ENCODE measurements around the gene ALDH18A1. TPM values are rescaled to one million over a fixed set of nuclear protein-coding genes. Genes with fewer than 3 reads are reported as not detected.

The ALDH18A1 gene
- total RNA-seq, 1 experiment from 2014 or later = 70.3 TPM

DNA sequence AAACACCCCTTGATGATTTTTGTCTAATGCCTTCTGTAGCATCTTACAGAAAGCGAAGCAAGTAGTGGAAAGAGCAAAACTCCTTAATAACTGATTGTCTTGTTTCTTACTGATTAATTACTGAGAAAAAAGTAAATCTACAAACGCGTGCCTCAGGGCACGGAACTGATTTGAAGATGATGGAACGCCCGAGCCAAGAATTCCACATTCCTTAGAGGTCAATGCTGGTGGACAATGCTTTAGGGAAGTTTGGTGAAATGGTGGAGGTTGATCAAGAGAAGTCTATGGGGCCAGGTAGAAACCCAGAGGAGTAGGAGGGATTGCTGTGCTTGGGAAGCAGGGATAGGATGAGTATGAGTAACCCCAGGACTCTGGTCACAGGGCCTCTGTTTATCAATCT, 90.4 kb downstream of the ALDH18A1 start:
- no peak overlapping the region for H3K27ac ChIP-seq (ENCODE audit: low read length)
- H3F3A ChIP-seq (ENCODE audit: low read length, unreplicated experiment) = no peaks in the 10 kb centered on the region
- no peaks in the 10 kb centered on the region for H3K9me3 ChIP-seq (ENCODE audit: low read length)
- no peaks in the 10 kb centered on the region for H3K4me1 ChIP-seq (ENCODE audit: insufficient read depth, low read length)
- intact Hi-C loops (cut with micrococcal nuclease) = no loop called here
- POLR2A ChIA-PET (ENCODE audit: unreplicated experiment) = no interaction called here
- no peak overlapping the region for H3K9ac ChIP-seq (ENCODE audit: low read length)
- H4K20me1 ChIP-seq (ENCODE audit: low read length) = no peaks in the 10 kb centered on the region
- CTCF ChIA-PET = no interaction called here
- H3K4me3 ChIP-seq (ENCODE audit: low read length) = no peak overlapping the region
- TF ChIP-seq EZH2phosphoT487 (IDR thresholded peaks at IDR 0.05; ENCODE audit: borderline replicate concordance, low read length) (no peak), EZH2 (IDR thresholded peaks at IDR 0.05; ENCODE audit: low read length, unreplicated experiment) (no peak)
- TF ChIP-seq, protein P1, sequence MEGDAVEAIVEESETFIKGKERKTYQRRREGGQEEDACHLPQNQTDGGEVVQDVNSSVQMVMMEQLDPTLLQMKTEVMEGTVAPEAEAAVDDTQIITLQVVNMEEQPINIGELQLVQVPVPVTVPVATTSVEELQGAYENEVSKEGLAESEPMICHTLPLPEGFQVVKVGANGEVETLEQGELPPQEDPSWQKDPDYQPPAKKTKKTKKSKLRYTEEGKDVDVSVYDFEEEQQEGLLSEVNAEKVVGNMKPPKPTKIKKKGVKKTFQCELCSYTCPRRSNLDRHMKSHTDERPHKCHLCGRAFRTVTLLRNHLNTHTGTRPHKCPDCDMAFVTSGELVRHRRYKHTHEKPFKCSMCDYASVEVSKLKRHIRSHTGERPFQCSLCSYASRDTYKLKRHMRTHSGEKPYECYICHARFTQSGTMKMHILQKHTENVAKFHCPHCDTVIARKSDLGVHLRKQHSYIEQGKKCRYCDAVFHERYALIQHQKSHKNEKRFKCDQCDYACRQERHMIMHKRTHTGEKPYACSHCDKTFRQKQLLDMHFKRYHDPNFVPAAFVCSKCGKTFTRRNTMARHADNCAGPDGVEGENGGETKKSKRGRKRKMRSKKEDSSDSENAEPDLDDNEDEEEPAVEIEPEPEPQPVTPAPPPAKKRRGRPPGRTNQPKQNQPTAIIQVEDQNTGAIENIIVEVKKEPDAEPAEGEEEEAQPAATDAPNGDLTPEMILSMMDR (conservative IDR thresholded peaks at IDR 0.05; ENCODE audit: low read depth, low read length) = no peak
- no peaks in the 10 kb centered on the region for H3K79me2 ChIP-seq (ENCODE audit: low read length)
- no peak overlapping the region for H3K4me2 ChIP-seq (ENCODE audit: low read length)
- BruUV-seq (replicated peaks) = no TSS peak
- no peaks in the 10 kb centered on the region for H3K27me3 ChIP-seq (ENCODE audit: low read length)
- no peaks in the 10 kb centered on the region for H3K36me3 ChIP-seq (ENCODE audit: low read depth, low read length)
- no peaks in the 10 kb centered on the region for H3K9me2 ChIP-seq (replicated peaks; ENCODE audit: low read length)
- ATAC-seq (no peak), DNase-seq (no peak)
- H2AFZ ChIP-seq (ENCODE audit: low read length) = no peak overlapping the region

DNA sequence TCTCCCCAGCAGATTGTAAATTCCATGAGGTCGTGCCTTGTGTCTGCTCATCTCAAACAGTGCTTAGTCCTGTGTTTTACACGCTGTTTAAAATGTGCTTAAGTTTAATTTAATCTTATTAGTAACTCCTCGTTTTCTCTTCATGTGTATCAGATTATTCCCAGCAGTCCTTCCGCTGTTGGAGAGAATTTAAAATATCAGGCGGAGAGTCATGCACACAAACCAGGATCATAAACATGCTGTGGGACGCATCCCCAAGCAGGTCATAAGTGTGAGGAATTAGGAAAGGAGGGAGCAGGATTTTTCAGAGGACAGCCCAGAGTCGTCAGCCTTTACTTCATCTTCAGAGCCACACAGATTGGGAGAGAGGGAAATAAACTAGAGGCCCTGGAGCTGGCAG, 91.2 kb downstream of the ALDH18A1 start:
- intact Hi-C loops (cut with micrococcal nuclease) = no loop called here
- ChIA-PET CTCF (no interaction called here), POLR2A (ENCODE audit: unreplicated experiment) (no interaction called here)
- Histone ChIP-seq H3K27ac (ENCODE audit: low read length) (no peak overlapping the region), H3K27me3 (ENCODE audit: low read length) (no peaks in the 10 kb centered on the region), H3K4me3 (ENCODE audit: low read length) (no peak overlapping the region), H3F3A (ENCODE audit: low read length, unreplicated experiment) (no peaks in the 10 kb centered on the region), H3K4me1 (ENCODE audit: insufficient read depth, low read length) (no peaks in the 10 kb centered on the region), H3K4me2 (ENCODE audit: low read length) (no peak overlapping the region), H3K9me2 (replicated peaks; ENCODE audit: low read length) (no peaks in the 10 kb centered on the region), H3K36me3 (ENCODE audit: low read depth, low read length) (no peaks in the 10 kb centered on the region), H3K79me2 (ENCODE audit: low read length) (no peaks in the 10 kb centered on the region), H4K20me1 (ENCODE audit: low read length) (no peaks in the 10 kb centered on the region), H3K9me3 (ENCODE audit: low read length) (no peaks in the 10 kb centered on the region), H3K9ac (ENCODE audit: low read length) (no peak overlapping the region), H2AFZ (ENCODE audit: low read length) (no peak overlapping the region)
- TF ChIP-seq, protein P1 (conservative IDR thresholded peaks at IDR 0.05; ENCODE audit: low read depth, low read length) = no peak
- TF ChIP-seq EZH2phosphoT487 (IDR thresholded peaks at IDR 0.05; ENCODE audit: borderline replicate concordance, low read length) = no peak
- BruUV-seq (replicated peaks) = no TSS peak
- ATAC-seq = no peak
- no peak for DNase-seq

DNA sequence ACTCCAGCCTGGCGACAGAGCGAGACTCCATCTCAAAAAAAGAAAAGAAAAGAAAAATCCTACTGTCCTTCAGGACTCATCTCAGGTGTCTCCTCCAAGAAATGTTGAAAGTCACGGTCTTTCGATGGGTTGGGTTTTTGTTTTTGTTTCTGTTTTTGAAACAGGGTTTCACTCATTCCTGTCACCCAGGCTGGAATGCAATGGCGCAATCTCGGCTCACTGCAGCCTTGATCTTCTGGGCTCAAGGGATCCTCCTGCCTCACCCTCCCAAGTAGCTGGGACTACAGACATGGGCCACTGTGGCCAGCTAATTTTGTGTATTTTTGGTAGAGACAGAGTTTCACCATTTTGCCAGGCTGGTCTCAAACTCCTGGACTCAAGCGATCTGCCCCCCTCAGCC, 92.2 kb downstream of the ALDH18A1 start:
- ChIA-PET POLR2A (ENCODE audit: unreplicated experiment) (no interaction called here), CTCF (no interaction called here)
- intact Hi-C loops (cut with micrococcal nuclease) = no loop called here

More for the DNA sequence above, 92.2 kb downstream of the ALDH18A1 start:
- H3K4me2 ChIP-seq (ENCODE audit: low read length) = no peak overlapping the region
- no peak overlapping the region for H3K9ac ChIP-seq (ENCODE audit: low read length)
- no peak overlapping the region for H3K4me3 ChIP-seq (ENCODE audit: low read length)
- no peaks in the 10 kb centered on the region for H4K20me1 ChIP-seq (ENCODE audit: low read length)
- no peaks in the 10 kb centered on the region for H3K79me2 ChIP-seq (ENCODE audit: low read length)
- H2AFZ ChIP-seq (ENCODE audit: low read length) = no peak overlapping the region
- no peaks in the 10 kb centered on the region for H3K36me3 ChIP-seq (ENCODE audit: low read depth, low read length)
- H3K9me2 ChIP-seq (replicated peaks; ENCODE audit: low read length) = no peaks in the 10 kb centered on the region
- H3K4me1 ChIP-seq (ENCODE audit: insufficient read depth, low read length) = no peaks in the 10 kb centered on the region
- no peaks in the 10 kb centered on the region for H3K9me3 ChIP-seq (ENCODE audit: low read length)
- H3K27me3 ChIP-seq (ENCODE audit: low read length) = no peaks in the 10 kb centered on the region
- no peaks in the 10 kb centered on the region for H3F3A ChIP-seq (ENCODE audit: low read length, unreplicated experiment)
- TF ChIP-seq, protein P1 (conservative IDR thresholded peaks at IDR 0.05; ENCODE audit: low read depth, low read length) = no peak
- TF ChIP-seq EZH2phosphoT487 (IDR thresholded peaks at IDR 0.05; ENCODE audit: borderline replicate concordance, low read length) (no peak), EZH2 (IDR thresholded peaks at IDR 0.05; ENCODE audit: low read length, unreplicated experiment) (no peak)
- no peak for ATAC-seq
- no TSS peak for BruUV-seq (replicated peaks)
- H3K27ac ChIP-seq (ENCODE audit: low read length) = no peak overlapping the region
- DNase-seq = no peak

All from PC-3 (cell line).